ENCODE results near the gene MYO3B. TPM values are rescaled to one million over a fixed set of nuclear protein-coding genes. Genes with fewer than 3 reads are reported as not detected.

The MYO3B gene
- total and polyA plus RNA-seq, 2 of the 8 experiments (the other 6 are each of a cell fraction or from before 2014, with no cell fraction given) = 0.17 to 0.19 TPM

- no peak overlapping the region for H2BK12ac ChIP-seq (ENCODE audit: low read depth, low read length)
- no peak overlapping the region for H2BK20ac ChIP-seq (ENCODE audit: low read length)
- CTCF ChIA-PET (ENCODE audit: partially characterized antibody) = interaction anchor here (0.9 kb wide), 1 partner anchor 22 kb away, joined by 3 read pairs; no protein-coding TSS in a partner anchor
- H3K18ac ChIP-seq (ENCODE audit: extremely low read depth, low read length) = no peak overlapping the region
- H3K4me1 ChIP-seq (replicated peaks in 1 of 4; ENCODE audit: control insufficient read depth in 3 of 4, insufficient read depth in 4 of 4, low read length in 3 of 4) = no peaks in the 10 kb centered on the region
- H4K20me1 ChIP-seq (replicated peaks in 1 of 2; ENCODE audit: control insufficient read depth in 1 of 2, insufficient read depth in 2 of 2, low read length in 2 of 2) = no peaks in the 10 kb centered on the region
- H3K4ac ChIP-seq (replicated peaks; ENCODE audit: insufficient read length, low read depth, low read length) = no peak overlapping the region
- no peak overlapping the region for H4K8ac ChIP-seq (ENCODE audit: extremely low read depth, insufficient read depth, low read length)
- DNase-seq (ENCODE audit: low read depth in 1 of 2, low spot score in 2 of 2) (peak in 1 of 2 experiments; percentile 16), FAIRE-seq (no peak)
- POLR2A ChIA-PET (ENCODE audit: partially characterized antibody) = no interaction called here
- H2BK120ac ChIP-seq (replicated peaks; ENCODE audit: low read depth, low read length) = no peak overlapping the region
- H2BK5ac ChIP-seq (ENCODE audit: low read depth, low read length) = no peak overlapping the region
- WGBS, 2 experiments (ENCODE audit: extremely low coverage in 1 of 2, insufficient coverage in 1 of 2, insufficient read length in 1 of 2, insufficient replicate concordance in 2 of 2, low coverage in 1 of 2, low lambda C conversion rate in 2 of 2, missing lambda C conversion rate in 1 of 2) = 100% methylated on average over 1 of the region's 1 CpG; no CpG with 5 or more reads in 1 of the 2 experiments
- no peaks in the 10 kb centered on the region; the same call in 1 of the 2 replicates for H3K23me2 ChIP-seq (ENCODE audit: low read depth, low read length)
- no peak overlapping the region for H3K56ac ChIP-seq (replicated peaks; ENCODE audit: insufficient read length, low read depth, low read length)
- H3K27ac ChIP-seq (ENCODE audit: low read depth, low read length) = no peak overlapping the region
- H3K9me3 ChIP-seq (ENCODE audit: insufficient read depth in 2 of 2, low read depth in 1 of 2, low read length in 1 of 2) = no peaks in the 10 kb centered on the region
- peaks cover 0 to 1% (median 0%) of the 10 kb centered on the region in 4 experiments; a peak in 1 of 7 replicates for H3K27me3 ChIP-seq (replicated peaks in 1 of 4; ENCODE audit: control insufficient read depth in 3 of 4, extremely low read depth in 1 of 4, insufficient read depth in 3 of 4, low read length in 3 of 4)
- no peaks in the 10 kb centered on the region for H3K79me1 ChIP-seq (ENCODE audit: low read depth, low read length)
- H3K36me3 ChIP-seq (ENCODE audit: control insufficient read depth in 2 of 4, insufficient read depth in 4 of 4, low read length in 3 of 4) = no peaks in the 10 kb centered on the region
- H4K5ac ChIP-seq (ENCODE audit: insufficient read length, low read depth, low read length) = no peak overlapping the region
- TF ChIP-seq SIX5 (IDR thresholded peaks at IDR 0.05; ENCODE audit: low read depth, low read length) = no peak
- no peak overlapping the region for H3K9ac ChIP-seq (replicated peaks in 1 of 4; ENCODE audit: extremely low read depth in 1 of 4, low read depth in 3 of 4, low read length in 3 of 4)
- no peak overlapping the region for H3K23ac ChIP-seq (ENCODE audit: insufficient read length)
- H2AFZ ChIP-seq (ENCODE audit: low read length) = no peak overlapping the region
- H3K14ac ChIP-seq (ENCODE audit: insufficient read length) = no peak overlapping the region
- H3K4me2 ChIP-seq (ENCODE audit: insufficient read depth in 1 of 2, low read depth in 2 of 2, low read length in 2 of 2) = no peak overlapping the region
- H2BK15ac ChIP-seq (ENCODE audit: low read length) = no peak overlapping the region
- H2AK5ac ChIP-seq (ENCODE audit: low read depth, low read length) = no peak overlapping the region
- no peaks in the 10 kb centered on the region for H3K79me2 ChIP-seq (ENCODE audit: control insufficient read depth in 1 of 2, insufficient read depth in 2 of 2, low read length in 2 of 2)
- H4K91ac ChIP-seq (replicated peaks; ENCODE audit: insufficient read length, low read length) = no peak overlapping the region
- H3K4me3 ChIP-seq (ENCODE audit: extremely low read depth in 1 of 4, insufficient read depth in 2 of 4, low read depth in 3 of 4, low read length in 4 of 4) = no peak overlapping the region
These were observed 310.9 kb downstream of the MYO3B start for GRCh38 chr2:170488807-170489206.
